ENCODE data around the gene RASSF3.

DNA sequence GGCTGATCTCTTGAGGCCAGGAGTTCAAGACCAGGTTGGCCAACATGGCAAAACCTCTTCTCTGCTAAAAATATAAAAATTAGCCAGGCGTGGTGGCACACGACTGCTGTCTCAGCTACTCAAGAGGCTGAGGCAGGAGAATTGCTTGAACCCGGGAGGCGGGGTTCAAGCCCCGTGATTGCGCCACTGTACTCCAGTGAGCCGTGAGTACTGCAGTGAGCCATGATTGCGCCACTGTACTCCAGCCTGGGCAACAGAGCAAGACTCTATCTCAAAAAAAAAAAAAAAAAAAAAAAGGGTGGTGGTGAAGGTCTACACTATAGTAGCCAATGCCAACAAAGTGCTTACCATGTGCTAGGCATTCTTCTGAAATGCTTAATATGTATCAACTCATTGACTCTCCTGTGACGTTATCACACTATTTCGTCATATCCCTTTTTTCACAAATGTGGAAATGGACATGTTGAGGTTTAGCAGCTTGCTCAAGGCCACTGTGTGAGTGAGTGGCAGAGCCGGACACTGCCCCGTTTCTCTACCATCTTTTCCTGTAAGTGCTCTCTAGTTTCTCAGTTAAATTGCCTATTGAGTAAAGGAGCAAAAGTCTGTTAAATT, 89.3 kb downstream of the RASSF3 start:
- TF ChIP-seq, protein P1, sequence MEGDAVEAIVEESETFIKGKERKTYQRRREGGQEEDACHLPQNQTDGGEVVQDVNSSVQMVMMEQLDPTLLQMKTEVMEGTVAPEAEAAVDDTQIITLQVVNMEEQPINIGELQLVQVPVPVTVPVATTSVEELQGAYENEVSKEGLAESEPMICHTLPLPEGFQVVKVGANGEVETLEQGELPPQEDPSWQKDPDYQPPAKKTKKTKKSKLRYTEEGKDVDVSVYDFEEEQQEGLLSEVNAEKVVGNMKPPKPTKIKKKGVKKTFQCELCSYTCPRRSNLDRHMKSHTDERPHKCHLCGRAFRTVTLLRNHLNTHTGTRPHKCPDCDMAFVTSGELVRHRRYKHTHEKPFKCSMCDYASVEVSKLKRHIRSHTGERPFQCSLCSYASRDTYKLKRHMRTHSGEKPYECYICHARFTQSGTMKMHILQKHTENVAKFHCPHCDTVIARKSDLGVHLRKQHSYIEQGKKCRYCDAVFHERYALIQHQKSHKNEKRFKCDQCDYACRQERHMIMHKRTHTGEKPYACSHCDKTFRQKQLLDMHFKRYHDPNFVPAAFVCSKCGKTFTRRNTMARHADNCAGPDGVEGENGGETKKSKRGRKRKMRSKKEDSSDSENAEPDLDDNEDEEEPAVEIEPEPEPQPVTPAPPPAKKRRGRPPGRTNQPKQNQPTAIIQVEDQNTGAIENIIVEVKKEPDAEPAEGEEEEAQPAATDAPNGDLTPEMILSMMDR (IDR thresholded peaks at IDR 0.05), result no peak
- no peak for TF ChIP-seq POLR2A (IDR thresholded peaks at IDR 0.05)
